A673 (cell line): ENCODE measurements around the gene FAM241B.

ENCODE experiments used
- EZH2 ChIP-seq: fragments of 200-600 bp; sonication (generic); IDR thresholded peaks from 2 replicates; pipeline ENCODE4 v1.6.1; 2017; ENCODE audit warnings: borderline replicate concordance, low read depth, mild to moderate bottlenecking, mixed read lengths, antibody characterized with exemption, low read length; ENCODE audit not compliant: poor library complexity, severe bottlenecking
- TF ChIP-seq, protein P1 (sequence below): fragments of 300-800, 200-600 bp; sonication (generic); conservative IDR thresholded peaks from 2 replicates; pipeline ENCODE4 v1.5.1; 2017; ENCODE audit warnings: low read depth, mild to moderate bottlenecking, antibody characterized with exemption, low read length, moderate library complexity, mixed read lengths

DNA sequence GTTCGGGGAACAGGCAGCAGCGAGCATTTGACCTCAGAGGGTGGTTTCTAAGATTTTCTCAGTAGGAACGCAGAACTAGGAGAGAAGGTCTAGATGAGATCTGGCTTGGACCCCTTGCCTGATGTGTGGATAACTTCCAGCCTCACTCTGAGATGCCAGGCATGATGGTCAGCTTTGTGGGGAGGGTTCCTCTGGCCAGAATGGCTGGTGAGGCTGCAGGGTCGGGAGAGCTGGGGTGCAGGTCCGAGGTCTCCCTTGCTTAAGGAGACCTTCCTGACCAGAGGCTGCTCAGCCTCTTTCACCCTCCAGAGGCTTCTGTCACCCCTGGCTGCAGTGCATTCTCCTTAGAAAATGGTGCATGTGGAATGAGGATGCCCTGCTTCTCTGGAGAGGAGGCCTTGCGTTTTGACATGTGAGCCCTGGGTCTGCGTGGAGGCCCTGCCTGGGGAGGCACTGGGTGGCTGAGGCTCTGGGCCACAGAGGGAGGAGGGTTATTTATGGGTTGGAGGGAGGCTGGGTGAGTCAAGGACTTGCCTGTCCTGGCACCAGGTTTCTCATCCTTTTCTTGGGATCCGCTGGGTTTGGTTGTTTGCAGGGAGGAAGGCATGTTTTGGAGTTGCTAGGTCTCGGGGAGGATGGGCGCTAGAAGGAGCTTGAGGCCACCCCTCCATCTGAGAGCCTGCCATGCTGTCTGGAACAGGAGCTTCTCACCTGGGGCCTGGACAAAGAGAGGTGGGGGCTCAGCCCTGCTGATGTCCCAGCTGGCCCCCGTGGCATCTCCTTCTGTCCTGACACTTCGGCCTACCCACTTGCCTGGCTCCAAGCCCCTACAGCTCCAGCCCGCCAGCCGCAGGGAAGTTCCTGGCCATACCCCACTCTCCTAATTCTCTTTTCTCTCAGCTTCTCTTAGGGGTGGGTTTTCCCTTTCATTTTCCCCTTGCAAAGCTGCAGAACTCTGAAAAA, 3.9 kb downstream of the FAM241B start:
- TF ChIP-seq, protein P1, sequence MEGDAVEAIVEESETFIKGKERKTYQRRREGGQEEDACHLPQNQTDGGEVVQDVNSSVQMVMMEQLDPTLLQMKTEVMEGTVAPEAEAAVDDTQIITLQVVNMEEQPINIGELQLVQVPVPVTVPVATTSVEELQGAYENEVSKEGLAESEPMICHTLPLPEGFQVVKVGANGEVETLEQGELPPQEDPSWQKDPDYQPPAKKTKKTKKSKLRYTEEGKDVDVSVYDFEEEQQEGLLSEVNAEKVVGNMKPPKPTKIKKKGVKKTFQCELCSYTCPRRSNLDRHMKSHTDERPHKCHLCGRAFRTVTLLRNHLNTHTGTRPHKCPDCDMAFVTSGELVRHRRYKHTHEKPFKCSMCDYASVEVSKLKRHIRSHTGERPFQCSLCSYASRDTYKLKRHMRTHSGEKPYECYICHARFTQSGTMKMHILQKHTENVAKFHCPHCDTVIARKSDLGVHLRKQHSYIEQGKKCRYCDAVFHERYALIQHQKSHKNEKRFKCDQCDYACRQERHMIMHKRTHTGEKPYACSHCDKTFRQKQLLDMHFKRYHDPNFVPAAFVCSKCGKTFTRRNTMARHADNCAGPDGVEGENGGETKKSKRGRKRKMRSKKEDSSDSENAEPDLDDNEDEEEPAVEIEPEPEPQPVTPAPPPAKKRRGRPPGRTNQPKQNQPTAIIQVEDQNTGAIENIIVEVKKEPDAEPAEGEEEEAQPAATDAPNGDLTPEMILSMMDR = no peak
- no peak for TF ChIP-seq EZH2
